ENCODE data around the gene ST8SIA3.

Gene ST8SIA3

GRCh38 chr18:57336343-57336742 lies 16.0 kb upstream of the ST8SIA3 start:
- H3K27me3 ChIP-seq (replicated peaks; ENCODE audit: control insufficient read depth, insufficient read depth, low read length) = no peaks in the 10 kb centered on the region; the same call in none of the 2 replicates
- DNase-seq (ENCODE audit: extremely low read depth, insufficient read length) = no peak
- H3K36me3 ChIP-seq (ENCODE audit: control insufficient read depth, insufficient read depth, low read length) = no peaks in the 10 kb centered on the region
- H3K4me3 ChIP-seq (replicated peaks; ENCODE audit: low read depth, low read length) = no peak overlapping the region
- TF ChIP-seq CTCF (IDR thresholded peaks at IDR 0.05; ENCODE audit: insufficient read depth, low read length, poor library complexity, severe bottlenecking) = no peak

DNA sequence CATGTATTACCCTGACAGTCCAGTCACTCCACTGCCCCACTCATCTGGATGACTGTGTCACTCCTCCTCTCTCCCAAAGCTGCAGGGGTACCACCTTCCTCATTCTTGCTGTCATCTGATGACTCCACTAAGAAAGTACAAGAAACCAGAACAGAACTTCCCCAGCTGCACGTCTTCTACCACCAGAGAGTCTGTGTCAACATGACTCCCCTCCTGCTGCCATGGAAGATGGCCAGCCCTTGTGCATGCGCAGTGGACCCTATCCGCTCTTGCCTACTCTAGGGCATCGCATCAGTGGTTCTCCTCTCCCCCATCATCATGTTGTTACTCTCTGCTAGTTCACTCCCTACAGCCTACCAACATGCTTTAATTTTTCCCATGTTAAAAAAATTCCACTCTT lies 14.5 kb upstream of the ST8SIA3 start:
- no peak overlapping the region for H3K4me3 ChIP-seq (replicated peaks; ENCODE audit: low read depth, low read length)
- TF ChIP-seq CTCF (IDR thresholded peaks at IDR 0.05; ENCODE audit: insufficient read depth, low read length, poor library complexity, severe bottlenecking) = no peak
- DNase-seq (ENCODE audit: extremely low read depth, insufficient read length) = no peak

DNA sequence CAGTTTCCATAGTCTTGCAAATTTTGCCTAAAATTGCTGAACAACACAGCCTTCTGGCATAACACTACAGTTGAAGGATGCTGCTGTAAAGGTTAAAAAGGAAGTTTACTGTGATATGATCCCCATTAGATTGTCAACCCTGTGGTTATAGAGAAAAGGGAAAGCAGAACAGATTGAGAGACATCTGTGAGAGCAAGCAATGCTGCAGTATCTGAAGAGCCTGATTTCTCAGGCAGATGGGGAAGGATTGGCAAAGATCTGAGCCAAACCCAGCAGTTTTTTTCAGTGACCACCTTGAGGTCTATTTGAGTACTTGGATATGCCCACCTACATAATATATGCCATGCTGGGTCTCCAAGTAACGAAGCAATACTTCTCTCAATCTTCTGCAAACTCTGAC lies 8.5 kb upstream of the ST8SIA3 start:
- no peaks in the 10 kb centered on the region; the same call in 1 of the 2 replicates for H3K27me3 ChIP-seq (replicated peaks; ENCODE audit: control insufficient read depth, insufficient read depth, low read length)
- no peak for DNase-seq (ENCODE audit: extremely low read depth, insufficient read length)
- TF ChIP-seq CTCF (IDR thresholded peaks at IDR 0.05; ENCODE audit: insufficient read depth, low read length, poor library complexity, severe bottlenecking) = no peak

More for the DNA sequence above, 14.5 kb upstream of the ST8SIA3 start:
- Histone ChIP-seq H3K36me3 (ENCODE audit: control insufficient read depth, insufficient read depth, low read length) (no peaks in the 10 kb centered on the region), H3K27me3 (replicated peaks; ENCODE audit: control insufficient read depth, insufficient read depth, low read length) (no peaks in the 10 kb centered on the region; the same call in 1 of the 2 replicates)

DNA sequence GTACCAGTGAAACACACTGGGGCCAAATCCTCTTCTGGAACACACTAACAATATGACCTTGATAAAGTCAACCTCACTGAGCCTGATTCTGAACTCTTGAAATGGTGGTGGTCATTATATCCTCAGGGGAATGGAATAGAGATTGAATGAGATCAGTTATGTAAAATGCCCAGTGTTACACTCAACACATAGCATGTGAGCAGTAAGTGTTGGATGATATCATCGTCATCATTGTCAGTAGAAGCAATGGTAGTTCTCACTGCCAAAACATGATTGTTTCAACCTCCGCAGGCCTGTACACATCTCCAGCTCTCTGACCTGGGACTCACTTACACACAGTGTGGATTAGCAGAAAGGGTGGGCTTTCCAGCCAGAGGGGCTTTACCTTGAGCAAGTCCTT lies 5.5 kb upstream of the ST8SIA3 start:
- no peak for DNase-seq (ENCODE audit: extremely low read depth, insufficient read length)
- Histone ChIP-seq H3K4me3 (replicated peaks; ENCODE audit: low read depth, low read length) (no peak overlapping the region), H3K36me3 (ENCODE audit: control insufficient read depth, insufficient read depth, low read length) (no peaks in the 10 kb centered on the region), H3K27me3 (replicated peaks; ENCODE audit: control insufficient read depth, insufficient read depth, low read length) (no peaks in the 10 kb centered on the region; the same call in 1 of the 2 replicates)
- TF ChIP-seq CTCF (IDR thresholded peaks at IDR 0.05; ENCODE audit: insufficient read depth, low read length, poor library complexity, severe bottlenecking) = no peak

More for the DNA sequence above, 8.5 kb upstream of the ST8SIA3 start:
- Histone ChIP-seq H3K36me3 (ENCODE audit: control insufficient read depth, insufficient read depth, low read length) (no peaks in the 10 kb centered on the region), H3K4me3 (replicated peaks; ENCODE audit: low read depth, low read length) (no peak overlapping the region)

DNA sequence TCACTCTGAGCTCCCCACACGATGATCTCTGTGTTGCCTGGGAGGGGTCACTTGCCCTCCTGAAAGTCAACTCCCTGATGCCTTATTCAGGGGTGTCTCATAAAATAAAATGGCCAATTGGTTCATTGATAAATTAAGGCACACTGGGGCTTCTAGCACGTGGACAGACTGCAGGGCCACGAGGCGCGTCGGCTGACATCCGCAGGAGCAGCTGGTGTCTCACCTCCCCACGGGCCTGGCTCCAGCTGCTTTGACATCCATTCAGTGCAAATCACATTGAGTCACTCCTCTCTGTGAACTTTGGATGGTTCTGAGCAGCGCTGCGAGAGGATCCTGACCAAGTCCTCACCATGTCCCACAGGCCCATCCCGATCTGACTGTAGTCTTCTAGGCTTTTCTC lies 4.6 kb upstream of the ST8SIA3 start:
- TF ChIP-seq CTCF (IDR thresholded peaks at IDR 0.05; ENCODE audit: insufficient read depth, low read length, poor library complexity, severe bottlenecking) = no peak
- H3K4me3 ChIP-seq (replicated peaks; ENCODE audit: low read depth, low read length) = no peak overlapping the region
- DNase-seq (ENCODE audit: extremely low read depth, insufficient read length) = no peak
- no peaks in the 10 kb centered on the region; the same call in 1 of the 2 replicates for H3K27me3 ChIP-seq (replicated peaks; ENCODE audit: control insufficient read depth, insufficient read depth, low read length)
- no peaks in the 10 kb centered on the region for H3K36me3 ChIP-seq (ENCODE audit: control insufficient read depth, insufficient read depth, low read length)

DNA sequence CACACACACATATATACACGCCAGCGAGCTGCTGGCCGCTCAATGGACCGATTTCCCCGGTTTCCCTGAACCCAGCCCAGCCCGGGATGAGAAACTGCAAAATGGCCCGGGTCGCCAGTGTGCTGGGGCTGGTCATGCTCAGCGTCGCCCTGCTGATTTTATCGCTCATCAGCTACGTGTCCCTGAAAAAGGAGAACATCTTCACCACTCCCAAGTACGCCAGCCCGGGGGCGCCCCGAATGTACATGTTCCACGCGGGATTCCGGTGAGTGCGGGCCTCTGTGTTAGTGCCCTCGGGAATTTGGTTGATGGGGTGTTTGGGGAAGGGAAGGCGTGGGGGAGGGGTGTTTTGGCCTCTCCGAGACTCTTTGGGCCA lies 392 bp downstream of the ST8SIA3 start:
- H3K36me3 ChIP-seq (ENCODE audit: control insufficient read depth, insufficient read depth, low read length) = no peaks in the 10 kb centered on the region
- TF ChIP-seq CTCF (IDR thresholded peaks at IDR 0.05; ENCODE audit: insufficient read depth, low read length, poor library complexity, severe bottlenecking) = no peak
- no peak for DNase-seq (ENCODE audit: extremely low read depth, insufficient read length)
- H3K27me3 ChIP-seq (replicated peaks; ENCODE audit: control insufficient read depth, insufficient read depth, low read length) = no peaks in the 10 kb centered on the region
- no peak overlapping the region for H3K4me3 ChIP-seq (replicated peaks; ENCODE audit: low read depth, low read length)

All from GM06990 (cell line).